Prostate gland (tissue), 2 donors: ENCODE results near the gene COL15A1. TPM values are rescaled to one million over a fixed set of nuclear protein-coding genes. Genes with fewer than 3 reads are reported as not detected.
A peak's percentile ranks its signal among the peaks of the same experiment; 100 is the strongest.

Experiments used
- DNase-seq: peaks from one replicate; pipeline ENCODE4 v3.0.0-alpha.2; 2019; ENCODE audit warnings: low spot score
- H3K27ac ChIP-seq, 2 donors: fragments of 200-600 bp; sonication (generic); 2 replicates each; pipeline ENCODE4 v1.5.1; 2017 to 2019
- H3K27me3 ChIP-seq: fragments of 200-600 bp; sonication (generic); replicated peaks from 2 replicates; pipeline ENCODE4 v1.5.1; 2019; ENCODE audit not compliant: insufficient read depth
- H3K36me3 ChIP-seq, 2 donors: fragments of 200-600 bp; sonication (generic); 1 replicate in 1 of 2; 2 replicates in 1 of 2; pipeline versions ENCODE4 v1.5.1 to v1.8.1; 2017 to 2019
- H3K4me1 ChIP-seq: fragments of 200-600 bp; sonication (generic); replicated peaks from 2 replicates; pipeline ENCODE4 v1.5.1; 2019
- H3K4me3 ChIP-seq, 2 donors: fragments of 200-600 bp; sonication (generic); 2 replicates each; pipeline ENCODE4 v1.5.1; 2017 to 2019
- H3K9me3 ChIP-seq: fragments of 200-600 bp; sonication (generic); 2 replicates; pipeline ENCODE4 v1.5.1; 2017
- CTCF ChIP-seq, 4 experiments: fragments of 200-600 bp in 2 of 4; fragments of 450-650 bp in 2 of 4; sonication (generic) in 2 of 4; IDR thresholded peaks; 1 replicate in 3 of 4; 2 replicates in 1 of 4; pipeline ENCODE4 v1.5.1; 2016 to 2019; ENCODE audit warnings: antibody characterized with exemption in 4 of 4, mild to moderate bottlenecking in 2 of 4, moderate library complexity in 2 of 4
- POLR2A ChIP-seq: fragments of 450-650 bp; IDR thresholded peaks from one replicate; pipeline ENCODE4 v1.6.1; 2016; ENCODE audit warnings: antibody characterized with exemption, mild to moderate bottlenecking
- POLR2AphosphoS5 ChIP-seq: sonication (generic); formaldehyde crosslinking; IDR thresholded peaks from one replicate; pipeline ENCODE4 v1.6.1; 2017; ENCODE audit warnings: antibody characterized with exemption
- WGBS: methylation state at CpG from one replicate; pipeline ENCODE4 v1.1.5; 2018; 5-methylcytosine and 5-hydroxymethylcytosine counted together
- intact Hi-C: fragments of 100-400 bp; cut with DNase I; formaldehyde crosslinking; loops from one replicate; pipeline ENCODE4 v1.14.2; 2022
- total RNA-seq, 2 donors: library from RNA; depleted of rRNA; stranded (reverse); fragments of >200 nt; gene quantifications; one replicate each; pipeline ENCODE4 v1.1.0, GENCODE V29; 2016

Gene COL15A1
- total RNA-seq, 2 donors from 2014 or later, result 10.3 to 79.9 TPM

GRCh38 chr9:99105152-99106043, 161.7 kb downstream of the COL15A1 start:
- DNase-seq, result peak; percentile 43
- TF ChIP-seq POLR2A (peak; percentile 54), CTCF (IDR thresholded peaks at IDR 0.05) (no peak), POLR2AphosphoS5 (no peak)
- H3K4me3 ChIP-seq, result peak overlapping the region; percentile 80
- no peaks in the 10 kb centered on the region for H3K27me3 ChIP-seq
- H3K4me1 ChIP-seq, result peaks cover 4% of the 10 kb centered on the region
- under 1% methylated on average over 52 of the region's 118 CpGs for WGBS
- peak overlapping the region; percentile 84 to 88 for H3K27ac ChIP-seq
- H3K36me3 ChIP-seq, result no peaks in the 10 kb centered on the region
- no peaks in the 10 kb centered on the region for H3K9me3 ChIP-seq
- intact Hi-C loops, result loop anchor here (10.0 kb wide), 1 partner anchor 719 kb away; the partner anchor contains the start of gene NR4A3

- peak overlapping the region; percentile 80 for H3K4me3 ChIP-seq
- WGBS, result 3% methylated on average over 9 of the region's 9 CpGs
- no peaks in the 10 kb centered on the region for H3K9me3 ChIP-seq
- H3K27ac ChIP-seq, result peak overlapping the region; percentile 84 to 88
- intact Hi-C loops, result loop anchor here (10.0 kb wide), 1 partner anchor 719 kb away; the partner anchor contains the start of gene NR4A3
- DNase-seq, result no peak
- H3K27me3 ChIP-seq, result no peaks in the 10 kb centered on the region
- H3K36me3 ChIP-seq, result no peaks in the 10 kb centered on the region
- peaks cover 4% of the 10 kb centered on the region for H3K4me1 ChIP-seq
- TF ChIP-seq CTCF (IDR thresholded peaks at IDR 0.05) (no peak), POLR2AphosphoS5 (no peak), POLR2A (no peak)
Measured at GRCh38 chr9:99106044-99106375, 162.3 kb downstream of the COL15A1 start.

- peaks cover 4% of the 10 kb centered on the region for H3K4me1 ChIP-seq
- H3K4me3 ChIP-seq, result no peak overlapping the region
- H3K9me3 ChIP-seq, result no peaks in the 10 kb centered on the region
- no peak overlapping the region for H3K27ac ChIP-seq
- 35% methylated on average over 3 of the region's 3 CpGs for WGBS
- H3K27me3 ChIP-seq, result no peaks in the 10 kb centered on the region
- no peaks in the 10 kb centered on the region for H3K36me3 ChIP-seq
- DNase-seq, result no peak
- no peak for TF ChIP-seq POLR2A
- no peak for TF ChIP-seq CTCF (IDR thresholded peaks at IDR 0.05)
- TF ChIP-seq POLR2AphosphoS5, result no peak
- intact Hi-C loops, result loop anchor here (10.0 kb wide), 1 partner anchor 717 kb away; the partner anchor contains the start of gene NR4A3
Measured at GRCh38 chr9:99107421-99107820, 163.7 kb downstream of the COL15A1 start.

DNA sequence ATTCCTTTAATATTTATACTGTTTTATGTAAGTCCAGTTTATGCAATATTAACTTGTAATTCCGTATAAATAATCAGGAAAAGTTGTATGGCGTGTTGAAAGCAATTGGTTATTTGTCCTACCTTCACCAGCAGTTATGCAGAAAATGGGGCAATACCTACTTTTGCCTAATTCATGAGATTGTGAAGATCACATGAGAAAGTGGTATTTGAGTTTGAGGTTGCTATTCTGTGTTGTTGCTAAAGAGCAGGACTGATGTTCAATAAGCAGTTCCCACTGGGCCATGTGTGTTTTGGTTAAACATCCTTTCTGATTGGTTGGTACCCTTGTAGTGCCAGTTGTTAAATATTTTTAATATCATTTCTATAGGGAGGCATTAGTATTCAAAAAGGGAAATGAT, 164.4 kb downstream of the COL15A1 start:
- Histone ChIP-seq H3K4me1 (peaks cover 4% of the 10 kb centered on the region), H3K27me3 (no peaks in the 10 kb centered on the region), H3K4me3 (no peak overlapping the region), H3K9me3 (no peaks in the 10 kb centered on the region), H3K27ac (no peak overlapping the region), H3K36me3 (no peaks in the 10 kb centered on the region)
- intact Hi-C loops, result loop anchor here (10.0 kb wide), 1 partner anchor 717 kb away; the partner anchor contains the start of gene NR4A3
- no peak for DNase-seq
- 91% methylated on average over 2 of the region's 2 CpGs for WGBS
- TF ChIP-seq POLR2AphosphoS5 (no peak), POLR2A (no peak), CTCF (IDR thresholded peaks at IDR 0.05) (no peak)

DNA sequence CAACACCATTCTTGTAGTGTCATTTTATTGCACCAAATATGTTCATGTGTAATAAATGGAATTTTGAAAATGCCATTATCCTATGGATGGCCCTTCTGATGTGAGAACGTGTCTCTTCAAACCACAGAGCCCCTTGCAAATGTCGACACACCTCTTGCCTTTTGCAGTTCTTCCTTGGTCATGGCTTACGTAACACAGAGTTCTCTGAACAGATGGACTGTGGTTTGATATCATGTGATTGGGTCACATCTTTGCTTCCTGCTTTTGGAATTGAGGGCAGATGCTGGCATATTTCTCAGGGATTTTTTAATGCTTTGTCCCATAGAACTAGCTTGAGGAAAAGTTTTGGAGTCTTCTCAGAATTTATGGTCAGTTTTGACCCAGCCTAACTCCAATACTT, 165.8 kb downstream of the COL15A1 start:
- no peak overlapping the region for H3K4me3 ChIP-seq
- intact Hi-C loops, result loop anchor here (10.0 kb wide), 1 partner anchor 715 kb away; the partner anchor contains the start of gene NR4A3
- DNase-seq, result no peak
- H3K27me3 ChIP-seq, result no peaks in the 10 kb centered on the region
- no peak for TF ChIP-seq CTCF (IDR thresholded peaks at IDR 0.05)
- TF ChIP-seq POLR2AphosphoS5, result no peak
- no peak for TF ChIP-seq POLR2A
- H3K9me3 ChIP-seq, result no peaks in the 10 kb centered on the region
- H3K27ac ChIP-seq, result no peak overlapping the region
- 86% methylated on average over 3 of the region's 3 CpGs for WGBS
- no peaks in the 10 kb centered on the region for H3K36me3 ChIP-seq
- H3K4me1 ChIP-seq, result no peaks in the 10 kb centered on the region
